ENCODE data around the gene MDFI.

DNA sequence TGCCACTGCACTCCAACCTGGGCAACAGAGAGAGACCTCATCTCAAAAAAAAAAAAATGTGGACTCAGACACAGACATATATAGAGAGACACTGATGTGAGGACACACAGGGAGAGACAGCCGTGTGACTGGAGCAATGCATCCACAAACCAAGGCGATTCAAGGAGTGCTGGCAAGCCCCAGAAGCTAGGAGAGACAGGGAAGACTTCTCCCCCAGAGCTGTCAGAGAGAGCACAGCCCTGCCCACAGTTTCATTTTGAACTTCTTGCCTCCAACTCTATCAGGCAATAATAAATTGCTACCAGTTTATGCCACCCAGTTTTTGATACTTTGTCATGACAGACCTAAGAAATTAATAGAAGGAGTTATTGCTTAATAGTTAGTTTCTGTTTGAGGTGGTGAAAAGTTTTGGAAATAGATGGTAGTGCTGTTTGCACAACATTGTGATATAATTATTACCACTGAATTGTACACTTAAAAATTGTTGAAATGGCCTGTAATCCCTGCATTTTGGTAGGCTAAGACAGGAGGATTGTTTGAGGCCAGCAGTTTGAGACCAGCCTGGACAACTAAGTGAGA is 5.1 kb upstream of the MDFI start:
- TF ChIP-seq YY1 (IDR thresholded peaks at IDR 0.05; ENCODE audit: insufficient read depth, insufficient read length) = no peak
- no peak for TF ChIP-seq SUZ12 (IDR thresholded peaks at IDR 0.05; ENCODE audit: extremely low read depth, insufficient read depth, insufficient read length)
- no peak for TF ChIP-seq ZNF274 (IDR thresholded peaks at IDR 0.05; ENCODE audit: low read depth, low read length)

All from NT2/D1 (cell line).